Measurements from ENCODE around the gene ZNF576.
"Not testable (repeated sequence)": the region's sequence is repeated elsewhere in the genome, so short reads cannot be mapped to it uniquely, and the experiment has no call there.

ZNF576 gene

GRCh38 chr19:43599635-43600295 lies 3.4 kb downstream of the ZNF576 start:
- no peak overlapping the region for H3K9ac ChIP-seq
- no peak overlapping the region for H3K4me2 ChIP-seq
- no peak overlapping the region for H2AFZ ChIP-seq (ENCODE audit: low read depth)
- H3K36me3 ChIP-seq (ENCODE audit: insufficient read depth) = no peaks in the 10 kb centered on the region
- no peak for TF ChIP-seq CTCF (conservative IDR thresholded peaks at IDR 0.05; ENCODE audit: low read depth, low read length)
- H3K27ac ChIP-seq = no peak overlapping the region
- no peaks in the 10 kb centered on the region for H3K27me3 ChIP-seq (ENCODE audit: insufficient read depth, low read depth)
- no peaks in the 10 kb centered on the region for H4K20me1 ChIP-seq (ENCODE audit: insufficient read depth)
- H3K79me2 ChIP-seq (ENCODE audit: insufficient read depth, low read depth) = peaks cover 25% of the 10 kb centered on the region
- no peak overlapping the region for H3K4me3 ChIP-seq (IDR thresholded peaks at IDR 0.05; ENCODE audit: insufficient read depth, low read depth, low read length)
- H3K4me1 ChIP-seq (ENCODE audit: low read depth, poor library complexity, severe bottlenecking) = peaks cover 9% of the 10 kb centered on the region

GRCh38 chr19:43600326-43600725 lies 3.9 kb downstream of the ZNF576 start:
- not testable (repeated sequence) for H3K9ac ChIP-seq; H3K4me2 ChIP-seq; H3K36me3 ChIP-seq (ENCODE audit: insufficient read depth); H3K27me3 ChIP-seq (ENCODE audit: insufficient read depth, low read depth); H3K27ac ChIP-seq; H2AFZ ChIP-seq (ENCODE audit: low read depth); H3K4me1 ChIP-seq (ENCODE audit: low read depth, poor library complexity, severe bottlenecking); H3K4me3 ChIP-seq (IDR thresholded peaks at IDR 0.05; ENCODE audit: insufficient read depth, low read depth, low read length); H4K20me1 ChIP-seq (ENCODE audit: insufficient read depth)
- peaks cover 23% of the 10 kb centered on the region for H3K79me2 ChIP-seq (ENCODE audit: insufficient read depth, low read depth)

- H3K27me3 ChIP-seq (ENCODE audit: insufficient read depth, low read depth) = no peaks in the 10 kb centered on the region
- H3K4me3 ChIP-seq (IDR thresholded peaks at IDR 0.05; ENCODE audit: insufficient read depth, low read depth, low read length) = no peak overlapping the region
- no peak for TF ChIP-seq CTCF (conservative IDR thresholded peaks at IDR 0.05; ENCODE audit: low read depth, low read length)
- H3K4me2 ChIP-seq = no peak overlapping the region
- no peak overlapping the region for H3K27ac ChIP-seq
- no peaks in the 10 kb centered on the region for H3K36me3 ChIP-seq (ENCODE audit: insufficient read depth)
- no peaks in the 10 kb centered on the region for H3K4me1 ChIP-seq (ENCODE audit: low read depth, poor library complexity, severe bottlenecking)
- no peaks in the 10 kb centered on the region for H3K79me2 ChIP-seq (ENCODE audit: insufficient read depth, low read depth)
- no peaks in the 10 kb centered on the region for H4K20me1 ChIP-seq (ENCODE audit: insufficient read depth)
- H3K9ac ChIP-seq = no peak overlapping the region
- no peak overlapping the region for H2AFZ ChIP-seq (ENCODE audit: low read depth)
Measured at GRCh38 chr19:43605875-43606568, 9.6 kb downstream of the ZNF576 start.

GRCh38 chr19:43606569-43607229 lies 10.3 kb downstream of the ZNF576 start:
- H3K79me2 ChIP-seq (ENCODE audit: insufficient read depth, low read depth) = no peaks in the 10 kb centered on the region
- no peaks in the 10 kb centered on the region for H3K27me3 ChIP-seq (ENCODE audit: insufficient read depth, low read depth)
- no peaks in the 10 kb centered on the region for H4K20me1 ChIP-seq (ENCODE audit: insufficient read depth)
- no peak overlapping the region for H3K9ac ChIP-seq
- no peaks in the 10 kb centered on the region for H3K36me3 ChIP-seq (ENCODE audit: insufficient read depth)
- H3K4me3 ChIP-seq (IDR thresholded peaks at IDR 0.05; ENCODE audit: insufficient read depth, low read depth, low read length) = no peak overlapping the region
- no peak overlapping the region for H3K4me2 ChIP-seq
- H2AFZ ChIP-seq (ENCODE audit: low read depth) = no peak overlapping the region
- TF ChIP-seq CTCF (conservative IDR thresholded peaks at IDR 0.05; ENCODE audit: low read depth, low read length) = no peak
- H3K4me1 ChIP-seq (ENCODE audit: low read depth, poor library complexity, severe bottlenecking) = no peaks in the 10 kb centered on the region
- no peak overlapping the region for H3K27ac ChIP-seq
